HCT116 (cell line): ENCODE results near the gene ABCC1. TPM values are rescaled to one million over a fixed set of nuclear protein-coding genes. Genes with fewer than 3 reads are reported as not detected.

Source experiments
- ATAC-seq: fragments of 200-7000 bp; cut with Tn5 transposase; 2 replicates; pipeline ENCODE4 v1.9.1; 2020; ENCODE audit warnings: mild to moderate bottlenecking, moderate library complexity
- BruUV-seq: library from RNA; stranded (reverse); fragments of 400-500 nt; replicated peaks from 2 replicates; lab custom pipeline; 2021; lab: Mats Ljungman, UMichigan
- CTCF ChIA-PET: fragments of 300-600 bp; sonication (Branson Sonifier 250); formaldehyde crosslinking; loops from one replicate; lab custom pipeline; 2021; ENCODE audit warnings: antibody characterized with exemption; lab: Charles Lee
- POLR2A ChIA-PET: fragments of 300-600, 350-600 bp; sonication (Branson Sonifier 250); formaldehyde crosslinking; loops from one replicate; lab custom pipeline; 2021; ENCODE audit warnings: antibody characterized with exemption; lab: Charles Lee
- RAD21 ChIA-PET, 2 experiments: fragments of 300-600 bp; sonication (Branson Sonifier 250); formaldehyde crosslinking; loops; one replicate each; lab custom pipeline; 2023; ENCODE audit warnings: low total read pairs in 2 of 2; ENCODE audit not compliant: uncharacterized antibody in 2 of 2, unreplicated experiment in 2 of 2, low non-redundant PET in 1 of 2; lab: Charles Lee
- DNase-seq: peaks from one replicate; pipeline ENCODE4 v3.0.0-alpha.2; 2010; ENCODE audit warnings: low read depth, low spot score
- H2AFZ ChIP-seq: fragments of 200-600 bp; shearing (Covaris generic), sonication (generic); 2 replicates; pipeline ENCODE4 v1.6.1; 2017; ENCODE audit warnings: low read depth, mixed run types, mixed read lengths, antibody characterized with exemption, low read length; ENCODE audit not compliant: poor library complexity, severe bottlenecking
- H3K27ac ChIP-seq: 2 replicates; pipeline ENCODE4 v1.5.1; 2012; ENCODE audit warnings: low read depth, low read length
- H3K27me3 ChIP-seq: fragments of 200-600 bp; sonication (generic); 2 replicates; pipeline ENCODE4 v1.6.1; 2016; ENCODE audit warnings: mixed run types, low read length, mixed read lengths; ENCODE audit not compliant: insufficient read depth
- H3K36me3 ChIP-seq, 2 experiments: fragments of 200-500 bp in 1 of 2; fragments of 200-600 bp in 1 of 2; sonication (Bioruptor generic) in 1 of 2; sonication (generic) in 1 of 2; 2 replicates each; pipeline versions ENCODE4 v1.5.1 to v1.6.1; 2014 to 2016; ENCODE audit warnings: low read length in 2 of 2, inconsistent platforms in 1 of 2, mixed read lengths in 1 of 2, mixed run types in 1 of 2; ENCODE audit not compliant: insufficient read depth in 2 of 2, control insufficient read depth in 1 of 2
- H3K4me1 ChIP-seq, 2 experiments: fragments of 200-600 bp in 1 of 2; sonication (generic) in 1 of 2; 2 replicates each; pipeline versions ENCODE4 v1.5.1 to v1.6.1; 2012 to 2017; ENCODE audit warnings: low read length in 2 of 2, inconsistent platforms in 1 of 2, mild to moderate bottlenecking in 1 of 2, mixed read lengths in 1 of 2, mixed run types in 1 of 2, moderate library complexity in 1 of 2; ENCODE audit not compliant: insufficient read depth in 2 of 2, control insufficient read depth in 1 of 2
- H3K4me2 ChIP-seq: fragments of 200-600 bp; sonication (generic); 2 replicates; pipeline ENCODE4 v1.6.1; 2017; ENCODE audit warnings: mixed run types, low read length, mixed read lengths
- H3K4me3 ChIP-seq, 2 experiments: fragments of 200-600 bp in 1 of 2; sonication (generic) in 1 of 2; replicated peaks in 1 of 2; 2 replicates each; pipeline ENCODE4 v1.5.1; 2011 to 2016; ENCODE audit warnings: low read length in 2 of 2, control low read depth in 1 of 2, low read depth in 1 of 2, mild to moderate bottlenecking in 1 of 2, mixed read lengths in 1 of 2, mixed run types in 1 of 2
- H3K79me2 ChIP-seq: fragments of 200-600 bp; sonication (generic); 2 replicates; pipeline ENCODE4 v1.6.1; 2017; ENCODE audit warnings: mild to moderate bottlenecking, mixed run types, low read length, moderate library complexity, mixed read lengths; ENCODE audit not compliant: insufficient read depth
- H3K9ac ChIP-seq: fragments of 200-600 bp; sonication (generic); 2 replicates; pipeline ENCODE4 v1.6.1; 2016; ENCODE audit warnings: low read length, mixed read lengths
- H3K9me2 ChIP-seq: fragments of 200-600 bp; sonication (generic), shearing (Covaris generic); 2 replicates; pipeline ENCODE4 v1.6.1; 2017; ENCODE audit warnings: mixed run types, mild to moderate bottlenecking, moderate library complexity; ENCODE audit not compliant: insufficient read depth
- H3K9me3 ChIP-seq, 2 experiments: fragments of 200-500 bp in 1 of 2; fragments of 200-600 bp in 1 of 2; sonication (Bioruptor generic) in 1 of 2; sonication (generic) in 1 of 2; 2 replicates each; pipeline ENCODE4 v1.6.1; 2014 to 2017; ENCODE audit warnings: low read length in 2 of 2, mixed read lengths in 2 of 2, inconsistent platforms in 1 of 2, low read depth in 1 of 2, mild to moderate bottlenecking in 1 of 2, mixed run types in 1 of 2, moderate library complexity in 1 of 2; ENCODE audit not compliant: control insufficient read depth in 1 of 2, insufficient read depth in 1 of 2
- H4K20me1 ChIP-seq: fragments of 200-600 bp; sonication (generic), shearing (Covaris generic); 2 replicates; pipeline ENCODE4 v1.6.1; 2017; ENCODE audit warnings: mixed run types, mild to moderate bottlenecking, moderate library complexity; ENCODE audit not compliant: insufficient read depth
- CBX3 ChIP-seq: IDR thresholded peaks from 2 replicates; pipeline ENCODE4 v1.6.1; 2012; ENCODE audit warnings: low read depth
- CTCF ChIP-seq, 3 experiments: fragments of 200-600 bp in 1 of 3; sonication (generic) in 1 of 3; IDR thresholded peaks in 2 of 3; conservative IDR thresholded peaks in 1 of 3; 2 replicates each; pipeline ENCODE4 v1.5.1; 2012 to 2017; ENCODE audit warnings: low read depth in 2 of 3, low read length in 2 of 3, antibody characterized with exemption in 1 of 3, borderline replicate concordance in 1 of 3, control low read depth in 1 of 3, mild to moderate bottlenecking in 1 of 3, mixed read lengths in 1 of 3, mixed run types in 1 of 3, moderate library complexity in 1 of 3; ENCODE audit not compliant: insufficient read depth in 1 of 3
- EZH2 ChIP-seq: fragments of 200-600 bp; sonication (generic); IDR thresholded peaks from 2 replicates; pipeline ENCODE4 v1.6.1; 2017; ENCODE audit warnings: antibody characterized with exemption, mixed run types
- EZH2phosphoT487 ChIP-seq: fragments of 200-600 bp; IDR thresholded peaks from 2 replicates; pipeline ENCODE4 v1.6.1; 2018; ENCODE audit warnings: antibody characterized with exemption, borderline replicate concordance
- FOSL1 ChIP-seq: IDR thresholded peaks from 2 replicates; pipeline ENCODE4 v1.6.1; 2012; ENCODE audit warnings: low read depth
- JUND ChIP-seq: IDR thresholded peaks from 2 replicates; pipeline ENCODE4 v1.6.1; 2012
- POLR2A ChIP-seq: IDR thresholded peaks from 2 replicates; pipeline ENCODE4 v1.7.0; 2011; ENCODE audit warnings: borderline replicate concordance; ENCODE audit not compliant: insufficient read depth, insufficient read length; ENCODE audit errors: extremely low read depth
- POLR2AphosphoS5 ChIP-seq: IDR thresholded peaks from 2 replicates; pipeline ENCODE4 v1.6.1; 2011; ENCODE audit warnings: mild to moderate bottlenecking, low read depth, low read length, moderate library complexity
- TCF7L2 ChIP-seq: IDR thresholded peaks from 2 replicates; pipeline ENCODE4 v1.7.0; 2011; ENCODE audit warnings: borderline replicate concordance, inconsistent platforms; ENCODE audit not compliant: insufficient read depth, insufficient read length; ENCODE audit errors: extremely low read depth
- YY1 ChIP-seq: IDR thresholded peaks from 2 replicates; pipeline ENCODE4 v1.6.1; 2011; ENCODE audit warnings: low read length, low read depth, moderate library complexity, mild to moderate bottlenecking; ENCODE audit not compliant: insufficient replicate concordance; ENCODE audit errors: extremely low read depth
- ZBTB33 ChIP-seq: IDR thresholded peaks from 2 replicates; pipeline ENCODE4 v1.6.1; 2011; ENCODE audit warnings: mild to moderate bottlenecking, low read length, moderate library complexity; ENCODE audit not compliant: insufficient replicate concordance; ENCODE audit errors: extremely low read depth
- intact Hi-C: fragments of 100-400 bp; cut with micrococcal nuclease; formaldehyde crosslinking; loops from 2 replicates; pipeline ENCODE4 v1.10.0; 2022
- total RNA-seq: library from RNA; stranded (reverse); gene quantifications from one replicate; pipeline ENCODE4 v1.2.1, GENCODE V29; 2021; ENCODE audit not compliant: unreplicated experiment

Gene ABCC1
- total RNA-seq, 1 experiment from 2014 or later, result 61.9 TPM

GRCh38 chr16:15970202-15970601 is 20.8 kb downstream of the ABCC1 start:
- intact Hi-C loops, result no loop called here
- Histone ChIP-seq H4K20me1 (peaks cover 3% of the 10 kb centered on the region; the same call in 1 of the 2 replicates), H2AFZ (no peak overlapping the region), H3K9me3 (peaks cover 3 to 12% of the 10 kb centered on the region in 2 experiments; a peak in 1 of 4 replicates), H3K4me2 (no peak overlapping the region), H3K27ac (no peak overlapping the region), H3K9me2 (no peaks in the 10 kb centered on the region), H3K36me3 (peaks cover 0 to 28% of the 10 kb centered on the region in 2 experiments; a peak in 1 of 4 replicates), H3K27me3 (no peaks in the 10 kb centered on the region), H3K4me3 (no peak overlapping the region), H3K9ac (no peak overlapping the region), H3K4me1 (peaks cover 30 to 51% of the 10 kb centered on the region in 2 experiments), H3K79me2 (peaks cover 95% of the 10 kb centered on the region)
- ChIA-PET POLR2A (no interaction called here), CTCF (no interaction called here), RAD21 (no interaction called here)
- ATAC-seq, result peak; percentile 15; the same call in 1 of the 2 replicates
- no peak for DNase-seq
- TF ChIP-seq EZH2 (no peak), FOSL1 (no peak), JUND (no peak), EZH2phosphoT487 (no peak), ZBTB33 (no peak), CBX3 (0 out of 2 replicates have a peak, but pooled peaks have one; percentile 18)
- no TSS peak for BruUV-seq

- no peak overlapping the region for H3K9ac ChIP-seq
- BruUV-seq, result no TSS peak
- no peaks in the 10 kb centered on the region for H3K27me3 ChIP-seq
- H3K79me2 ChIP-seq, result peaks cover 95% of the 10 kb centered on the region
- H3K9me2 ChIP-seq, result no peaks in the 10 kb centered on the region
- CTCF ChIA-PET, result no interaction called here
- H3K4me3 ChIP-seq, result no peak overlapping the region
- H3K4me2 ChIP-seq, result no peak overlapping the region
- no peak overlapping the region for H2AFZ ChIP-seq
- DNase-seq (no peak), ATAC-seq (no peak)
- RAD21 ChIA-PET, result no interaction called here
- H3K4me1 ChIP-seq, result peaks cover 24 to 44% of the 10 kb centered on the region in 2 experiments
- H3K27ac ChIP-seq, result no peak overlapping the region
- H3K36me3 ChIP-seq, result peaks cover 0 to 28% of the 10 kb centered on the region in 2 experiments; a peak in 1 of 4 replicates
- H3K9me3 ChIP-seq, result peaks cover 3 to 12% of the 10 kb centered on the region in 2 experiments; a peak in 1 of 4 replicates
- POLR2A ChIA-PET, result no interaction called here
- intact Hi-C loops, result no loop called here
- no peaks in the 10 kb centered on the region for H4K20me1 ChIP-seq
- no peak for TF ChIP-seq EZH2
- TF ChIP-seq TCF7L2, result no peak
- no peak for TF ChIP-seq YY1
- TF ChIP-seq ZBTB33, result no peak
- no peak for TF ChIP-seq CTCF (IDR thresholded peaks at IDR 0.05 in 2 of 3, conservative IDR thresholded peaks at IDR 0.05 in 1 of 3; ENCODE audit: borderline replicate concordance in 1 of 3, insufficient read depth in 1 of 3, low read depth in 2 of 3, low read length in 2 of 3)
- TF ChIP-seq POLR2A, result no peak
- TF ChIP-seq POLR2AphosphoS5, result no peak
- no peak for TF ChIP-seq EZH2phosphoT487
Observed at GRCh38 chr16:15970743-15971439, 21.5 kb downstream of the ABCC1 start.
